ENCODE measurements around the gene ANP32A.

- TF ChIP-seq POLR2A (IDR thresholded peaks at IDR 0.05), result no peak
- TF ChIP-seq POLR2AphosphoS5 (IDR thresholded peaks at IDR 0.05), result no peak
- no peak for TF ChIP-seq CTCF (IDR thresholded peaks at IDR 0.05)
These were observed 8.6 kb downstream of the ANP32A start for GRCh38 chr15:68812069-68812468.
